Embryonic facial prominence (tissue), 1 donor: ENCODE measurements around the gene HMGB3.
"Not testable (repeated sequence)": the region's sequence is repeated elsewhere in the genome, so short reads cannot be mapped to it uniquely, and the experiment has no call there.

Experiments
- DNase-seq: peaks from one replicate; pipeline ENCODE4 v3.0.0-alpha.2; 2016; ENCODE audit errors: extremely low spot score

HMGB3 gene

DNA sequence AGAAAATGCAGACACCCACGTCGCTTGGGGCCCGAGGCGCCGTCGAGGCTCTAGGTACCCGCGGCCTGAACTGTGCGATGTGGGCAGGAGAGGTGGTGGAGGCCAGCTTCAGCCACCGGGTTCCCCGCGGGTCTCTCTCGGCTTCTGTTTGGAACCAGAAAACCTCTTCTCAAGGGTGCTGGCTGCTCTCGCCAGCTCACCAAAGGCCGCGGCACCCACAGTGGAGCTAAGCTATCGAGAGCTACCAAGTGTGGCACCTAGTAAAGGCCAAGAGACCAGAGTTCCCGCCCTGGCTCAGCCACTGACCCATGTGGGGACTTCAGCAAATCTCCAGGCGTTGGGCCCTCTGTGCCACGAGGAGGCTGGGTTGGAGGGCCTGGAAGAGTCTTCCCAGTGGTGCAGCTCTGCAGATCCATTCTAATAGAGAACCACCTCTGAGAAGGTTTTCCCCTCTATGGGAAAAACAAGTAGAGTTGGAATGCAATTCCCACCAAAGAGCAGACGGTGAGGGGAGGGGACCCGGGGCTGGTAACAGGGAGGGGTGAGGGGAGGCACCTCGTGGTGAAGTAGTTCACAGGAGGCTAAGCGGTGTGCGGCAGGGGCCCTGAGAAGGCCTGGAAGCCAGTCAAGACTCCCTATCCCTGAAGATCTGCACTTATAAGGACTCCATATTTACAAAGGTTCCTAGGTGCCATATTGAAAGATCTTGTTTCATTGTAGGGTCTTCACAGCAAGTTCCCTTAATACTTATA, 5.5 kb upstream of the HMGB3 start:
- no peak for DNase-seq

DNA sequence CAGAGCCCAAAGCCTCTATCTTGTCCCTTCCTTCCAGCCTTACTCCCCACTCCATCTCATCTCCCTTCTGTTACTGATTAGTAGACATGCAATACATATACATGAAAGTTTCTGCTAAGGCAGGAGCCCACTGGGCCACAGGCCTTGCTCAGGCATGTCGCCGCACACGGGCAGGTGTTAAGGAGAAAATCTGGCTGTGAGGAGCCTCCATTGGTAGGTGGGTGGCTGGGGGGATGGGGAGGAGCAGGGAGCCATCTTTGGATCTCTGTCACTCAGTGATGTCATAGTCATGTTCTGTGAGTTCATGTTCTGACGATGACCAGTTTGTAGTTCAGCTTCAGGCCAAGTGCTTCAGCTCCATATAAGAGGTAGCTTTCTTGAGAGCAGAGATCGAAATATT, 2.9 kb upstream of the HMGB3 start:
- no peak for DNase-seq

DNA sequence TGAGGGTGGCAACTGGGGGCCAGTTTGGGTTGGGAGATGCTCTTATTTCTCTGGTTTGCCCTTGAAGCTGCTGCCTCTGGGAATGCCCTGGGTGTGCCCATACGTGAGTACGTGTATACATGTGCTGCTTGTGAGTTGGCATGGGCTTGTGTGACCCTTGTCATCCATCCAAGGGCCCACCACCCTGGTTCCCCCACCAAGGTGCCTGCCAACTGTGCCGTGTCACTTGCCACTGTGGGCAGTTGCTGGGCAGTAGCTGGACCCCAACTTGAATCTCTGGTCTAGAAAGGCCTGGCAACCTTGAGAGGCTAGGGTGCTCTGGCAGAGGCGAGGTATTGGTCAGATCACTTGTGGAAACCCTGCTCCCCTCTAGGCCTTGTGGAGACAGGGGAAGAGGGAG, 2.4 kb upstream of the HMGB3 start:
- no peak for DNase-seq

DNA sequence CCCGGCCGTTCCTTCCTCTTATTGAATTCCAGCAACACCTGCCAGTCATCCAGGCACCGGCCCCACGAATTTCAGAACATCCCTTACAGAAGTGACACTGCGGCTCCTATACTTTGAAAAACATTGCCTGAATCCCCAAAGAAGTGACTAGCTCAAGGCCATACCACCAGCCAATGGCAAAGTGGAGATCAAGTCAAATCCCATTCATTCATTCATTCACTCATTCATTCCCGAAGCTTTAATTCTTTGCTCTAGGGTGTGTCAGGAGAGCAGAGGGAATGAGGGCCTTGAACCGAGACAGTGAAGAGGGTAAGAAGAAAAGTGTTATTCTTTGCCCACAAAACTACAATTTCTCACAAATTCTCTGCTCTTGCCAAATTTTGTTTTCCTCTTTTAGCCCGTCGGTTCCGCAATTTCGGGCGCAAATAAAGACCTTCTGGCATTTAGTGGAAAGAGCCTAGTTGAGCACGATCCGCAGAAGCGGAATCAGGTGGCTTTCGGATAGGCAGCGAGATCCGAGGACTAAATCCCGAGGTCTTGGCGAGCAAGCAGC, 824 bp upstream of the HMGB3 start:
- DNase-seq: no peak

DNA sequence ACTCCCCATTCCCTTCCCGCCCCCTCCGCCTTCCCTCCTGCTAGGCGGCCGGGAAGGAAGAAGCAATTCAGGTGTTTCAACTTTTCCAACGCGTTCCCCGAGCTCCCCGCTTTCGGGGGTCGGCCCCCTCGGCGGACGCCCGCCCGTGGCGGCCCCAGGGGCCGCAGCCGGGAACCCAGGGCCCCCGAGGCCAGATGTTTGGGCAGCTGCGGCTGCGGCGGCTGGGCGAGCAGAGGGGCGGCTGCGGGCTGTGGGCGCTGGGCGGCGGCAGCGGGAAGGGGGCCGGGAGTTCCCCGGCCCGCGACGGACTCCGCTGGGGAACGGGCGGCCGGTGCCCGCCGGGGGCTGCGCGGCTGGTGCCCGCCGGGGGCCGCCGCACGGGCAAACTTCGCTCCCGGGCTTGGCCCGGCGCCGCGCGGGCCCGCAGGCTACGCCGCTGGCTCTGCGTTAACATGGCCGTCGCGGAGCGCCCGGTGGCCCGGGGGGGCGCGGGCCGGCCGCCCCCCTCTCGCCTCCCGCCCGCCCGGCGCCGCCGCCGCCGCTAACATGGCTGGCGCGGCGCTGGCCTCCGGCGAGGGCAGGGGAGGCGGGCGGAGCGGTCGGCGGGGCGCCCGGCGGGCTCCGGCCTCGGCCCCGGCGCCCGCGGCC, 510 bp downstream of the HMGB3 start:
- no peak for DNase-seq

DNA sequence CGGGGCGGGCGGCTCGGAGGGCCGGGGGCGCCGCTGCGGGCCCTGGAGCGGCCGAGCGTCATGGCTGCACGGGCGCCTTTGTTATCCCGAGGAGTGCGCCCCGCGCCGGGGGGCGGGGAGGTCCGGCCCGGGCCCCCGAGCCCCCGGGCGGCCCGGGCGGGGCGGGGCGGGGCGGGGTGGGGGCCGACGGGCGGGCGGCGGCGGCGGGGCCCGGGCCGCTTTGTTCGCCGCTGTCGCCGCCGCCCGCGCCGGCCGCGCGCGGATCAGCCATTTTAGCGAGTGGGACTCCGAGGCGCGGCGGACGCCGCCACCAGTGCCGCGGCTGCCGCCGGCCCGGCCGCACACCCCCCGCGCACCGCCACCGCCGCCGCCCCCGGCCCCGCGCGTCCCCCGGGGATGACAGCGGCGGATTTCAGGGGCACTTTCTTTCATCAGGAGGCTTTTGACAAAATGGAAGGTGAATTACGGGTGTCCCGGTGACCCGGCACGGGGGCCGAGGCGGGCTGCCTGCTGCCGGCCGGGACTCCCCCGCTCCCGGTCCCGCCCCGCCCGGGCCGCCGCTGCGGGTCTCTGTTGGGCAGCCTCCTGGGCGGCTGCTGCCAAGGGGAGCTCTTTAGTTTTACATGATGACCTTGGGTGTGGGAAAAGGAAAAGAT, 1.2 kb downstream of the HMGB3 start:
- no peak for DNase-seq

DNA sequence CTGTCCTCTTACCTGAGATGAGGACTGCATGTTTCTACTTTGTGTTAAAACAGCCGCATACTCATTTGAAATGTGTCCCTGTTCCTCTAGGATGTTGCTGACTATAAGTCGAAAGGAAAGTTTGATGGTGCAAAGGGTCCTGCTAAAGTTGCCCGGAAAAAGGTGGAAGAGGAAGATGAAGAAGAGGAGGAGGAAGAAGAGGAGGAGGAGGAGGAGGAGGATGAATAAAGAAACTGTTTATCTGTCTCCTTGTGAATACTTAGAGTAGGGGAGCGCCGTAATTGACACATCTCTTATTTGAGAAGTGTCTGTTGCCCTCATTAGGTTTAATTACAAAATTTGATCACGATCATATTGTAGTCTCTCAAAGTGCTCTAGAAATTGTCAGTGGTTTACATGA, 4.6 kb downstream of the HMGB3 start:
- DNase-seq: not testable (repeated sequence)

DNA sequence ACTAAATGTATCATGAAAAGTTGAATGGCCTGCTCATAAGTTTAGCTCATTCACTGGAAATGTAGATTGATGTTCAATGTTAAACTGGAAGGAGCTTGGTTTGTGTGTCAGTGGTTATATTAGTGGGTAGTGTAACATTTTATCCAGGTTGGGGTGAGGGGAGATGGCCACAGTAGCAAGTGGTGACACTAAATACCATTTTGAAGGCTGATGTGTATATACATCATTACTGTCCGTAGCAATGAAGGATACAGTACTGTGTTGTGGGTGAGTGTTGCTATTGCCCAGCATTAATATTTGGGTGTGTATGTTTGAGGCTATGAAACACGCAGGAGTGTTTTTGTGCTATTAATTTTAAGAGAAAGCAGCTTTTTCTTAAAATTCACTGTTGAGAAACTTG, 6.3 kb downstream of the HMGB3 start:
- DNase-seq: no peak

DNA sequence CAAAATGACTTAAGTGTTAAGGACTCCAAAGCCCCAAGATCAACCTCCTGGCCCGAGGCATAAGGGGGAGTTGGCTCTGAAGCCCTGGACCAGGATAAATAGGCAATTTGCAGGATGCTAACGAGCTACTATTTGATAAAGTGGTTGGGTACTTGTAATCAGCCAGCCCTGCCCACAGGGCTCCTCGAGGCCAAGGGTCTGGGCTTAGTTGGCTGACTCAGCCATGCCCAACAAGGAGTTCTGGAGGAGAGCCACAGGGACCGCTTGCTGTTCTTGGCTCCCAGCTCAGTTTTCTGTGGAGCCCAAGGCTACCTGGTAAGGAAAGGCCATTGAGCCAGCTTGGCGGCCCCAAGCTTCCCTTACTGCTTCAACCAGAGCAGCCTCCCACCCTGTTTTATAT, 7.8 kb downstream of the HMGB3 start:
- DNase-seq: no peak

DNA sequence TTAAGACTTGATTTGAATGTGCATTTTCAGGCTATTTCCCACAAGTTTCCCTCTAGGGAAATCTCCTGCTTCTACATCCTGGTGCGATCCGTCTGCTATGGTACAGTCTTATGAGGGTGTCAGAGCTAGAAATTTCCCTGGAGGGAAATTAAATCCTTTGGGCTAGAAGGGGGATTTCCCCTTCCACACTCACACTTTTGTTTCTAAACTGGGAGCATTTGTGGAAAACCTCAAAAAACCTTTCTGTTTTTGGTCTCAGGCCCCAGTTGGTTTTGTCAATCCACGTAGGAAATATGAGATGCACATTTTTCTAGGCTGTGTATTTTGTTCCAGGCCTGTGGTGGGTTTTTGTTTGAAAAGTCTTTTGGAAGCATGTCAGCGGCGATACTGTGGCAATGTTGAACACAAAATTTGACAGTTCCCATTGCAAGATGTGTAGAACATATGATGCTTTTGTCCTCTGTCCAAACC, 17.8 kb downstream of the HMGB3 start:
- peak; percentile 6 for DNase-seq

DNA sequence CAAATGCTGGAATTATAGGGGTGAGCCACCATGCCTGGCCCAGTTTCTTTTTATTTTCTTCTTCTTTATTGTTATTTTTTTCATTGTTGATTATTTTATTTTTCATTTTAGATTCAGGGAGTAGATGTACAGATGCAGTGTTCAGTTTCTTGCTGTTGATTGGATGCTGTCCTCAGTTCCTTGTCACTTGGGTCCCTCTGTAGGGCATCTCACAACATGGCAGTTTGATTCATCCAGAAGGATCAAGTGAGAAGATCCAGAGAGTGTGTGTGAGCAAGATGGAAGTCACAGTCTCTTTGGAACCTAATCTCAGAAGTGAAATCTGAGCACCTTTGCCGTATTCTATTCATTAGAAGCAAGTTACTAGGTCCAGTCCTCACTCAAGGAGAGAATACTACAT, 20.9 kb downstream of the HMGB3 start:
- DNase-seq: no peak

DNA sequence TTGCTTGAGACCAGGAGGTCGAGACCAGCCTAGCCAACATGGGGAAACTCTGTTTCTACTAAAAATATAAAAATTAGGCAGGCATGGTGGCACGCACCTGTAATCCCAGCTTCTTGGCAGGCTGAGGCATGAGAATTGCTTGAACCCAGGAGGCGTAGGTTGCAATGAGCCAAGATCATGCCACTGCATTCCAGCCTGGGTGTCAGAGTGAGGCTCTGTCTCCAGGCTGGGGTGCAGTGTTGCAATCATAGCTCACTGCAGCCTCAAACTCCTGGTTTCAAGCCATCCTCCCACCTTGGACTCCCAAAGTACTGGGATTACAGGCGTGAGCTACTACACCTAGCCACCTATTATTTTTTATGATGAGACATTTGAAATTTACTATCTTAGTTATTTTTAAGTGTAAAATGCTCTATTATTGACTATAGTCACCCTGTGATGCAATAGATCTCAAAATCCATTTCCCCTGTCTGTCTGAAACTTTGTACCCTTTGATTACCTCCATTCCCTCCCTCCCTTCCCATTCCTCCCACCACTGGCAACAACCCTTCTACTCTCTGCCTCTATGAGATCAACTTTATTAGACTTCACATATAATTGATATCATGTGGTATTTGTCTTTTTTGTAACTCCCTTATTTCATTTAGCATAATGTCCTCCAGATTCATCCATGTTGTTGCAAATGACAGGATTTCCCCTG, 23.4 kb downstream of the HMGB3 start:
- DNase-seq: no peak

DNA sequence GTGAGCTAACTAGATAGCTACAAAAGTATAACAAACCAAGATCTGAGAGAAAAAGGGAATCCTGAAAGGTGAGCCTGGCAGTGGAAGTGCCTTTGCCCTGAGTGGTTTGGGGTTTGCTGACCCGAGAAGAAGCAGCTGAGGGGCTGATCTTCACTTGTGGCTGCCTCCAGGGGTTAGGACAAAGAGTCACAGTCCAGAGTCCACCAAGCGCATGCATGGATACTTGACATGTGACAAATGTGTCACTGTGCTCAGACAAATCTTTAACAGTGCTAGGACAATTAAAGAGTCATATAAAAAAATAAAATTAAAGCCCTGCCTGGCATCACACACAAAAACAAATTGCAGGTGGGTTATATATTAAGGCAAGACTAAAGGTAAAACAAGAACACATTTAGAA, 26.4 kb downstream of the HMGB3 start:
- no peak for DNase-seq

DNA sequence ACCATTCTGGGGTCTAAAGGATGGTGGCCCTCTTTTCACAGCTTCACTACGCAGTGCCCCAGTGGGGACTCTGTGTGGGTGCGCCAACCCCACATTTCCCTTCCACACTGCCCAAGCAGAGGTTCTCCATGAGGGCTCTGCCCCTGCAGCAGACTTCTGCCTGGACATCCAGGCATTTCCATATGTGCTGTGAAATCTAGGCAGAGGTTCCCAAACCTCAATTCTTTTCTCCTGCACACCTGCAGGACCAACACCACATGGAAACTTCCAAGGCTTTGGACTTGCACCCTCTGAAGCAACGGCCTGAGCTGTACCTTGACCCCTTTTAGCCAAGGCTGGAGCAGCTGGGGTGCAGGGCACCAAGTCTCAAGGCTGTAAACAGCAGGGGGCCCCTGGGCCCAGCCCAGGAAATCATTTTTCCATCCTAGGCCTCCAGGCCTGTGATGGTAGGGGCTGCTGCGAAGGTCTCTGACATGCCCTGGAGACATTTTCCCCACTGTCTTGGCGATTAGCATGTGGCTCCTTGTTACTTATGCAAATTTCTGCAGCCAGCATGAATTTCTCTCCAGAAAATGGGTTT, 30.1 kb downstream of the HMGB3 start:
- no peak for DNase-seq

DNA sequence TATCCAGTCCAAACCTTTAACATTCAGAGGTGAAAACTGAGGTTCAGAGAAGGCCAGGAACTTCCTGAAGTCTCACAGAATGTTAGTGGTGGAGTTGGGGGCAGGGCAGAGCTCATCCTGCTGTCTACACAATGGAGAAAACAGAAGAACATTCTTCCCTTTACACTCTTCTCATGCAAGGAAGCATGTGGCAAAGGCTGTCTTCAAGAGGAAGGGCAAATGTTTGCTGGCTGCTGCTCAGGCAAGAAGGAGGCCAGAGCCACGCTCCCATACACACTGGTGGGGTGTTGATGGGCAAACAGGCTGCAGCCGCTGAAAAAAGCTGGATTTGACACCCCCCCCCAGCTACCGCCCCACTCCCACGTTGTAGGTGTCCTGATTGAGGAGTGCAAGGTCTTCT, 32.5 kb downstream of the HMGB3 start:
- no peak for DNase-seq

DNA sequence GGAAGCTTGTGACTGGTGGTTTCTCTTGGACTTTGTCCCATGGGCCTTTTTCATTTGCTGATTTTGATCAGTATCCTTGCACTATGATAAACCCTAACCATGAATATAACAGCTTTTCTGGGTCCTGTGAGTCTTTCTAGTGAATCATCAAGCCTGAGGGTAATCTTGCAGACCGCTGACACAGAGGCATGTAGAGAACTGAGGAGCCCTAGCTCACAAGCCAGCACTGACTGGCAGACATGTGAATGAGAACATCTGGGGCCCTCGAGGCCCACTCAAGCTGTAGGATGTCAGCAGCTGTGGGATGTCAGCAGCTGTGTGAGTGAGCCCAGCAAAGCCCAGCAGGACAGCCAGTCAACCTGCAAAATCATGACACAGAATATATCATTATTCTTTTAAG, 36.7 kb downstream of the HMGB3 start:
- no peak for DNase-seq

DNA sequence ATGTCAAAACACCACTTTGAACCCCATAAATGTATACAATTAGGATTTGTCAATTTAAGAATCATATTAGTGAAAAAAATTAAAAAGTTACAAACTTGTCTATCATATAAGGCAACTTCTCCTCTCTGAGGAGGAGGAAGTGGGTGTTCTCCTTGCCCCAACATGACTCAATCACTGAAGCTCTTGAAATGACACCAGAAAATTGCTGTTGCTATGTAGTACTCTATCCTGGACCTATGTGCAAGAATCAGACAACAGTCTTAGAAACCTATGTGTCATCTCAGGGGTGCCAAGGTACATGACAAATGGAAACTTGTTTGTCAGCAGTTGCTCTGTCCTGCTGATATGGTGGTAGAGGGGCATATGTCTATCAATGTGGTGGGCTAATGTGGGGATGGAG, 47.7 kb downstream of the HMGB3 start:
- no peak for DNase-seq

DNA sequence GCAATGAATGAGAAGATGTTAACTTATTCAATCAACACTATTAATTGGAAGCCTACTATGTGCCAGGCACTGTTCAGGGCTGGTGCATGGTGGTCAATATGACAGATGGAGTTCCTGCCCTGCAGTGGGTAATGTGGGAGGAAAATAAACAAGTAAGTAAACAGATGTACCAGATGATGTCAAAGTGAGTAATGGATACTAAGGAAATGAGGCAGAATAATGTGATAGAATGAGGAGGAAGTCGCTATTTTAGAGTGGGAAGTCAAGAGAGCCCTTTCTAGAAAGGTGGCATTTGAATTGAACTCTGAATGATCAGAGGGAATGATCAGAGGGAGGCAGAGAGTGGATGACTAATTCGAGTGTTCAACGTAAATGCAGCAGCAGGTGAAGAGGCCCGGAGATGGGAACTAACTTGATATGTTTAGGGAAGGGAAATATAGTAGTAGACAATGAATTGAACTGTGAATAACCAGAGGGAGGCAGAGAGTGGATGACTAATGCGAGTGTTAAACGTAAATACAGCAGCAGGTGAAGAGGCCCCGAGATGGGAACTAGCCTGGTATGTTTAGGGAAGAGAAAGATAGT, 48.3 kb downstream of the HMGB3 start:
- DNase-seq: no peak

DNA sequence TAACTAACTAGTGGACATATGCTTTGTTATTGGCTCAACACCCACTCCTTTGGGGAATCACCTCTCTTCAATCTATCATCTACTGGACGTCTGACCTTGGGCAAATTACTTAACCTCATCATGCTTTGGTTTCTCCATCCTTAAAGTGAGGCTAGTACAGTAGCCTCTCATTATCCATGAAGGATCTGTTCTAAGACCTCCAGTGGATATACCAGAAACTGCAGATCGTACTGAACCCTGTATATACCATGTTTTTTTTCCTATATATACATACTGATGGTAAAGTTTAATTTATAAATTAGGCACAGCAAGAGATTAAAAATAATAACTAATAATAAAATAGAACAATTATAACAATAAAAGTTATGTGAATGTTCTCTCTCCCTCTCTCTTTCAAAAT, 56.2 kb downstream of the HMGB3 start:
- DNase-seq: no peak
